GM12891 (cell line): ENCODE results near the gene ACADM.

ENCODE experiments used
- PAX5 ChIP-seq: IDR thresholded peaks from 2 replicates; pipeline ENCODE4 v1.6.1; 2011; ENCODE audit warnings: low read length, moderate library complexity, mild to moderate bottlenecking; ENCODE audit not compliant: insufficient read depth, severe bottlenecking
- POLR2A ChIP-seq: IDR thresholded peaks from 2 replicates; pipeline ENCODE4 v1.6.1; 2011; ENCODE audit warnings: low read depth, low read length, control low read depth
- POLR2AphosphoS5 ChIP-seq: IDR thresholded peaks from 2 replicates; pipeline ENCODE4 v1.6.1; 2011; ENCODE audit warnings: low read depth, low read length, control low read depth

GRCh38 chr1:75720325-75720724, 4.2 kb upstream of the ACADM start:
- TF ChIP-seq POLR2AphosphoS5: no peak
- TF ChIP-seq POLR2A: no peak
- no peak for TF ChIP-seq PAX5
